ENCODE data around the gene CCL17. TPM values are rescaled to one million over a fixed set of nuclear protein-coding genes. Genes with fewer than 3 reads are reported as not detected.
A peak's percentile ranks its signal among the peaks of the same experiment; 100 is the strongest.

Gene CCL17
- total and polyA plus RNA-seq, 10 of the 15 experiments (the other 5 are each of a cell fraction or from before 2014, with no cell fraction given): 1.2 to 84.9 (median 34.2) TPM

- SMC1A ChIA-PET (ENCODE audit: uncharacterized antibody, unreplicated experiment): interaction anchor here (0.7 to 4.5 kb wide), 15 partner anchors 9 to 111 kb away, joined by 3 to 93 read pairs (median 4); partner anchors contain the start of gene CCL17
- peak; percentile 96 for FAIRE-seq
- TF ChIP-seq CTCF (IDR thresholded peaks at IDR 0.05 in 2 of 3, conservative IDR thresholded peaks at IDR 0.05 in 1 of 3; ENCODE audit: control insufficient read depth in 2 of 3, extremely low read depth in 1 of 3, insufficient read depth in 1 of 3, low read depth in 3 of 3, low read length in 3 of 3) (no peak), NR2C2 (IDR thresholded peaks at IDR 0.05; ENCODE audit: borderline replicate concordance, control insufficient read depth, insufficient read length, low read depth) (no peak), SMC3 (IDR thresholded peaks at IDR 0.05; ENCODE audit: borderline replicate concordance, low read length) (no peak), STAT3 (IDR thresholded peaks at IDR 0.05; ENCODE audit: low read depth, low read length) (no peak), ZNF274 (IDR thresholded peaks at IDR 0.05; ENCODE audit: insufficient read depth, insufficient read length) (no peak), DPF2 (IDR thresholded peaks at IDR 0.05) (peak; percentile 46), EGR1 (IDR thresholded peaks at IDR 0.05; ENCODE audit: borderline replicate concordance in 1 of 2, low read depth in 2 of 2, low read length in 2 of 2) (no peak), HDAC6 (IDR thresholded peaks at IDR 0.05; ENCODE audit: unreplicated experiment) (no peak), ZNF622 (IDR thresholded peaks at IDR 0.05) (no peak), NBN (IDR thresholded peaks at IDR 0.05) (no peak), ESRRA (IDR thresholded peaks at IDR 0.05; ENCODE audit: low read length) (no peak), RELB (IDR thresholded peaks at IDR 0.05; ENCODE audit: low read depth) (no peak; the same call in 1 of the 2 replicates), GATAD2B (conservative IDR thresholded peaks at IDR 0.05; ENCODE audit: low read depth) (peak; percentile 19; the same call in 1 of the 2 replicates), IRF3 (IDR thresholded peaks at IDR 0.05) (no peak), PAX8 (IDR thresholded peaks at IDR 0.05) (no peak), NFIC (IDR thresholded peaks at IDR 0.05; ENCODE audit: low read depth, low read length) (no peak)
- TF ChIP-seq, protein P1, sequence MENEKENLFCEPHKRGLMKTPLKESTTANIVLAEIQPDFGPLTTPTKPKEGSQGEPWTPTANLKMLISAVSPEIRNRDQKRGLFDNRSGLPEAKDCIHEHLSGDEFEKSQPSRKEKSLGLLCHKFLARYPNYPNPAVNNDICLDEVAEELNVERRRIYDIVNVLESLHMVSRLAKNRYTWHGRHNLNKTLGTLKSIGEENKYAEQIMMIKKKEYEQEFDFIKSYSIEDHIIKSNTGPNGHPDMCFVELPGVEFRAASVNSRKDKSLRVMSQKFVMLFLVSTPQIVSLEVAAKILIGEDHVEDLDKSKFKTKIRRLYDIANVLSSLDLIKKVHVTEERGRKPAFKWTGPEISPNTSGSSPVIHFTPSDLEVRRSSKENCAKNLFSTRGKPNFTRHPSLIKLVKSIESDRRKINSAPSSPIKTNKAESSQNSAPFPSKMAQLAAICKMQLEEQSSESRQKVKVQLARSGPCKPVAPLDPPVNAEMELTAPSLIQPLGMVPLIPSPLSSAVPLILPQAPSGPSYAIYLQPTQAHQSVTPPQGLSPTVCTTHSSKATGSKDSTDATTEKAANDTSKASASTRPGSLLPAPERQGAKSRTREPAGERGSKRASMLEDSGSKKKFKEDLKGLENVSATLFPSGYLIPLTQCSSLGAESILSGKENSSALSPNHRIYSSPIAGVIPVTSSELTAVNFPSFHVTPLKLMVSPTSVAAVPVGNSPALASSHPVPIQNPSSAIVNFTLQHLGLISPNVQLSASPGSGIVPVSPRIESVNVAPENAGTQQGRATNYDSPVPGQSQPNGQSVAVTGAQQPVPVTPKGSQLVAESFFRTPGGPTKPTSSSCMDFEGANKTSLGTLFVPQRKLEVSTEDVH (IDR thresholded peaks at IDR 0.05; ENCODE audit: low read depth, partially characterized antibody): no peak
These were observed 8.7 kb downstream of the CCL17 start for GRCh38 chr16:57413301-57413730.

More at GRCh38 chr16:57413301-57413730, 8.7 kb downstream of the CCL17 start:
- Histone ChIP-seq H4K20me1 (ENCODE audit: control insufficient read depth, insufficient read depth) (no peaks in the 10 kb centered on the region), H3K9ac (ENCODE audit: control insufficient read depth, insufficient read depth, low read length) (no peak overlapping the region), H3K4me3 (no peak overlapping the region), H3K4me2 (ENCODE audit: control insufficient read depth, insufficient read depth) (peak overlapping the region; percentile 65), H3K27ac (ENCODE audit: control insufficient read depth, insufficient read depth) (peak overlapping the region; percentile 42; the same call in 1 of the 2 replicates), H2AFZ (ENCODE audit: control insufficient read depth, low read depth, low read length) (no peak overlapping the region), H3K36me3 (ENCODE audit: control insufficient read depth in 2 of 2, insufficient read depth in 2 of 2, low read length in 1 of 2) (no peaks in the 10 kb centered on the region), H3K9me3 (replicated peaks; ENCODE audit: control insufficient read depth, insufficient read depth, low read length) (no peaks in the 10 kb centered on the region), H3K27me3 (replicated peaks in 1 of 2; ENCODE audit: control insufficient read depth in 2 of 2, insufficient read depth in 2 of 2, low read length in 1 of 2) (no peaks in the 10 kb centered on the region), H3K4me1 (ENCODE audit: control insufficient read depth, insufficient read depth, low read length) (peaks cover 51% of the 10 kb centered on the region), H3K79me2 (ENCODE audit: control insufficient read depth, insufficient read depth, low read length) (no peaks in the 10 kb centered on the region)
- peak; percentile 52 for DNase-seq (ENCODE audit: low read depth, low spot score)
- RAD21 ChIA-PET (ENCODE audit: unreplicated experiment): interaction anchor here (0.7 to 6.9 kb wide), 21 partner anchors 9 to 188 kb away, joined by 3 to 87 read pairs (median 5); partner anchors contain the start of genes CCL17 and CX3CL1
- WGBS (ENCODE audit: insufficient coverage, insufficient replicate concordance, low lambda C conversion rate, missing lambda C conversion rate): 0% methylated on average over 5 of the region's 5 CpGs
- ATAC-seq: peak; percentile 72
- BruUV-seq (replicated peaks): no TSS peak
- intact Hi-C loops (cut with micrococcal nuclease; ENCODE audit: unreplicated experiment) (loop anchor here (2.0 kb wide), 1 partner anchor 25 kb away; no protein-coding TSS in a partner anchor), in situ Hi-C loops (cut with MboI) (no loop called here)
- POLR2A ChIA-PET: interaction anchor here (0.9 to 1.9 kb wide), 5 partner anchors 12 to 57 kb away, joined by 3 to 13 read pairs (median 7); no protein-coding TSS in a partner anchor
- CTCF ChIA-PET: interaction anchor here (0.8 to 14.6 kb wide), 14 partner anchors 9 to 111 kb away, joined by 3 to 632 read pairs (median 4); no protein-coding TSS in a partner anchor
